Naive thymus-derived CD4-positive, alpha-beta T cell (primary cell): Measurements from ENCODE around the gene SLC50A1. TPM values are rescaled to one million over a fixed set of nuclear protein-coding genes. Genes with fewer than 3 reads are reported as not detected.

Experiments used
- ATAC-seq: fragments of 150-1000 bp; cut with Tn5 transposase; 2 replicates; pipeline ENCODE4 v1.10.0; 2021; ENCODE audit warnings: mild to moderate bottlenecking, moderate library complexity
- CTCF ChIA-PET: fragments of 350-600 bp; sonication (Branson Sonifier 250); formaldehyde crosslinking; loops from one replicate; lab custom pipeline; 2021; ENCODE audit warnings: antibody characterized with exemption; lab: Charles Lee
- POLR2A ChIA-PET: fragments of 350-600 bp; sonication (Branson Sonifier 250); formaldehyde crosslinking; loops from one replicate; lab custom pipeline; 2021; ENCODE audit warnings: antibody characterized with exemption, inconsistent platforms; lab: Charles Lee
- DNase-seq, 9 donors: peaks; one replicate each; pipeline versions ENCODE4 v3.0.0 to v3.0.0-alpha.2; 2020 to 2022; ENCODE audit warnings: mixed read lengths in 1 of 9
- H3K27ac ChIP-seq: one replicate; pipeline ENCODE4 v1.7.0; 2013; ENCODE audit warnings: mild to moderate bottlenecking, low read depth, low read length, moderate library complexity
- H3K27me3 ChIP-seq, 2 donors: one replicate each; pipeline ENCODE4 v1.7.0; 2013; ENCODE audit warnings: low read length in 2 of 2, mild to moderate bottlenecking in 2 of 2, moderate library complexity in 2 of 2; ENCODE audit not compliant: control insufficient read depth in 2 of 2, insufficient read depth in 2 of 2
- H3K36me3 ChIP-seq, 3 experiments: 1 replicate in 2 of 3; 2 replicates in 1 of 3; pipeline ENCODE4 v1.7.0; 2013; ENCODE audit warnings: low read length in 3 of 3, mild to moderate bottlenecking in 3 of 3, moderate library complexity in 1 of 3; ENCODE audit not compliant: insufficient read depth in 3 of 3, control insufficient read depth in 2 of 3
- H3K4me1 ChIP-seq, 2 donors: one replicate each; pipeline ENCODE4 v1.7.0; 2013; ENCODE audit warnings: low read length in 2 of 2, mild to moderate bottlenecking in 2 of 2, moderate library complexity in 1 of 2; ENCODE audit not compliant: control insufficient read depth in 2 of 2, insufficient read depth in 2 of 2
- H3K4me3 ChIP-seq: 2 replicates; pipeline ENCODE4 v1.7.0; 2013; ENCODE audit warnings: mild to moderate bottlenecking, low read length
- H3K9me3 ChIP-seq, 3 experiments: 1 replicate in 2 of 3; 2 replicates in 1 of 3; pipeline ENCODE4 v1.7.0; 2013; ENCODE audit warnings: low read length in 3 of 3; ENCODE audit not compliant: control insufficient read depth in 2 of 3
- H3K27ac Mint-ChIP-seq, 9 donors: one replicate each; pipeline ENCODE4 v1.8.0; 2020 to 2022; ENCODE audit warnings: mixed read lengths in 9 of 9, mild to moderate bottlenecking in 8 of 9, moderate library complexity in 5 of 9, inconsistent platforms in 2 of 9
- H3K27me3 Mint-ChIP-seq, 5 donors: one replicate each; pipeline ENCODE4 v1.8.0; 2021 to 2022; ENCODE audit warnings: mixed read lengths in 5 of 5, mild to moderate bottlenecking in 1 of 5
- H3K36me3 Mint-ChIP-seq, 5 donors: one replicate each; pipeline ENCODE4 v1.8.0; 2020 to 2022; ENCODE audit warnings: mixed read lengths in 5 of 5, mild to moderate bottlenecking in 3 of 5, inconsistent platforms in 1 of 5
- H3K4me1 Mint-ChIP-seq, 7 donors: one replicate each; pipeline ENCODE4 v1.8.0; 2020 to 2022; ENCODE audit warnings: mixed read lengths in 7 of 7, mild to moderate bottlenecking in 3 of 7, inconsistent platforms in 1 of 7
- H3K4me3 Mint-ChIP-seq, 10 donors: one replicate each; pipeline ENCODE4 v1.8.0; 2020 to 2022; ENCODE audit warnings: mild to moderate bottlenecking in 10 of 10, mixed read lengths in 10 of 10, moderate library complexity in 6 of 10, inconsistent platforms in 2 of 10
- H3K9me3 Mint-ChIP-seq, 11 donors: one replicate each; pipeline ENCODE4 v1.8.0; 2020 to 2022; ENCODE audit warnings: mixed read lengths in 11 of 11, mild to moderate bottlenecking in 4 of 11, inconsistent platforms in 1 of 11, moderate library complexity in 1 of 11
- intact Hi-C, 2 donors: fragments of 100-400 bp; cut with micrococcal nuclease; formaldehyde crosslinking; loops; one replicate each; pipeline ENCODE4 v1.15.1; 2023
- polyA plus RNA-seq, 2 donors: library from polyadenylated mRNA; unstranded; fragments of 300-500 nt; fragmentation: Illumina TruSeq; gene quantifications; one replicate each; pipeline ENCODE4 v1.2.3, GENCODE V29; 2021
- total RNA-seq, 6 experiments: library from RNA in 5 of 6; stranded (reverse) in 5 of 6; gene quantifications; 1 replicate in 5 of 6; 2 replicates in 1 of 6; pipeline ENCODE4 v1.2.3 and lab custom pipeline; 2021 to 2026

Gene SLC50A1
- total and polyA plus RNA-seq, 7 experiments from 2014 or later = 21.1 to 64.8 (median 26.6) TPM

DNA sequence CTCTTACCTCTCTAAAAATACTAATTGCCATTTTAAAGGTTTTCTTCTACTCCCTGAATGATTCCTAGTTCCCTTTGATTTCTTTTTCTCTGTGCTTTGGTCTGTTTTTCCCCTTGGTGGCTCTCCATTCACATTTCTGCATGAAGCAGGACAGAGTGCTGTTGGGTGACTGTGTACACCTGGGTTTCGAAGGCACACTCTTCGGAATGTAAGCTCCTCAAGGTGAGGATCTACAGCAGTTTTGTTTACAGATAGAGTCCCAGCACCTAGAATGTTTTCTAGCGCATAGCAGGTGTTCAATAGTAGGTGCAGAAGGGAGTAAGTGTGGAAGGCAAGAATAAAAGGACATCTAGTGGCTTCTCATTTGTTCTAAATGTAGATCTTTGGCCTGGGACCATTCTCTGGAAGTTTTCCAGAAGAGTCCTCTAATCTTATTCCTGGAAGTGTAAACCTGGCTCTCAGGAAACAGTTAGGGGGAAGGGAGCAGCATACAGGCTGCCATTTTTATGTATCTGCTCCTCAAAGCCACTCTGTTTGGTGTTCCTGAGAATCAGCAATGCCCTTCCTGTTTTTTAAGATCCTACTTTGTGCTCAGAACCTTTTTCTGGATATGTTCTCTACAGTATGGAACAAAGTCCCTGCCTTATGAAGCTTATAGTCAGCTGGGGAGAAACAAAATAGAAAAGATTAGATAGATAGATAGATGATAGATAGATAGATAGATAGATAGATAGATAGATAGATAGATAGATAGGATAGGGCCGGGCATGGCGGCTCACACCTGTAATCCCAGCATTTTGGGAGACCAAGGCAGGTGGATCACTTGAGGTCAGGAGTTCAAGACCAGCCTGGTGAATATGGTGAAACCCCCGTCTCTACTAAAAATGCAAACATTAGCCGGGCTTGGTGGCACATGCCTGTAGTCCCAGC lies 30.8 kb upstream of the SLC50A1 start:
- no peaks in the 10 kb centered on the region for H3K9me3 ChIP-seq
- no peaks in the 10 kb centered on the region for H3K36me3 Mint-ChIP-seq
- no peaks in the 10 kb centered on the region for H3K27me3 ChIP-seq
- no peak for ATAC-seq
- H3K4me3 Mint-ChIP-seq = peak overlapping the region in 1 of 10 donors; percentile 25
- no peaks in the 10 kb centered on the region for H3K36me3 ChIP-seq
- ChIA-PET POLR2A (no interaction called here), CTCF (no interaction called here)
- H3K4me3 ChIP-seq = no peak overlapping the region
- peaks cover 0 to 7% (median 0%) of the 10 kb centered on the region in 7 donors for H3K4me1 Mint-ChIP-seq
- H3K27ac Mint-ChIP-seq = no peak overlapping the region
- H3K9me3 Mint-ChIP-seq = no peaks in the 10 kb centered on the region
- DNase-seq = no peak
- intact Hi-C loops = no loop called here
- H3K27ac ChIP-seq = no peak overlapping the region
- peaks cover 0 to 39% (median 0%) of the 10 kb centered on the region in 5 donors for H3K27me3 Mint-ChIP-seq
- no peaks in the 10 kb centered on the region for H3K4me1 ChIP-seq

DNA sequence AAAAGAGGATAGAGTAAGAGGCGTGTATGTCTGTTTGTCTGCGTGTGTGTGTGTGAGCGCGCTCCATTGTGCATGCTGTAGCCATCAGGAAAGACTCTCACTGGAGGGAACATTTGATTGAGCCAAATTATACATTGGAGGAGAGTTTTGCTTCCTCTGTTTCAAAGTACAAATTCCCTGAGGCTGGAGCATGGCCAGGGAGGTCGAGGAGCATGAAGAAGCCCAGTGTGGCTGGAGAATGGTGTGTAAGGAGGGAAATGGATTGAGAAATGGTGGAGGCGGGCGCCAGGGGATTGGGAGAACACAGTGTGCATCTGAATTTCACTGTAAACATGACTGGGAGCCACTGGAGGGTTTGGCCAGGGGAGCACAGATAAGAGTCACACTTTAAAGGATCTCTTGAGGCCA lies 30.0 kb upstream of the SLC50A1 start:
- peaks cover 0 to 7% (median 0%) of the 10 kb centered on the region in 7 donors for H3K4me1 Mint-ChIP-seq
- POLR2A ChIA-PET = interaction anchor here (0.6 kb wide), 1 partner anchor 62 kb away, joined by 3 read pairs; no protein-coding TSS in a partner anchor
- H3K27ac Mint-ChIP-seq = no peak overlapping the region
- H3K4me1 ChIP-seq = no peaks in the 10 kb centered on the region
- no peaks in the 10 kb centered on the region for H3K9me3 ChIP-seq
- DNase-seq (no peak), ATAC-seq (no peak)
- no peaks in the 10 kb centered on the region for H3K27me3 ChIP-seq
- intact Hi-C loops = no loop called here
- H3K4me3 ChIP-seq = no peak overlapping the region
- no peak overlapping the region for H3K4me3 Mint-ChIP-seq
- peaks cover 0 to 39% (median 0%) of the 10 kb centered on the region in 5 donors for H3K27me3 Mint-ChIP-seq
- CTCF ChIA-PET = no interaction called here
- no peak overlapping the region for H3K27ac ChIP-seq
- H3K36me3 ChIP-seq = no peaks in the 10 kb centered on the region
- H3K36me3 Mint-ChIP-seq = no peaks in the 10 kb centered on the region
- H3K9me3 Mint-ChIP-seq = no peaks in the 10 kb centered on the region

- no peak for ATAC-seq
- H3K27ac ChIP-seq = no peak overlapping the region
- H3K9me3 Mint-ChIP-seq = no peaks in the 10 kb centered on the region
- no peak overlapping the region for H3K4me3 Mint-ChIP-seq
- peaks cover 0 to 37% (median 0%) of the 10 kb centered on the region in 5 donors for H3K27me3 Mint-ChIP-seq
- H3K27me3 ChIP-seq = no peaks in the 10 kb centered on the region
- no peak overlapping the region for H3K4me3 ChIP-seq
- CTCF ChIA-PET = interaction anchor here (1.4 kb wide), 1 partner anchor 16 kb away, joined by 4 read pairs; no protein-coding TSS in a partner anchor
- intact Hi-C loops = no loop called here
- H3K36me3 ChIP-seq = no peaks in the 10 kb centered on the region
- POLR2A ChIA-PET = no interaction called here
- no peaks in the 10 kb centered on the region for H3K9me3 ChIP-seq
- no peaks in the 10 kb centered on the region for H3K4me1 ChIP-seq
- H3K27ac Mint-ChIP-seq = no peak overlapping the region
- H3K36me3 Mint-ChIP-seq = no peaks in the 10 kb centered on the region
- H3K4me1 Mint-ChIP-seq = peaks cover 0 to 2% (median 0%) of the 10 kb centered on the region in 7 donors
- DNase-seq = no peak
Observed at GRCh38 chr1:155106862-155107261, 28.8 kb upstream of the SLC50A1 start.

DNA sequence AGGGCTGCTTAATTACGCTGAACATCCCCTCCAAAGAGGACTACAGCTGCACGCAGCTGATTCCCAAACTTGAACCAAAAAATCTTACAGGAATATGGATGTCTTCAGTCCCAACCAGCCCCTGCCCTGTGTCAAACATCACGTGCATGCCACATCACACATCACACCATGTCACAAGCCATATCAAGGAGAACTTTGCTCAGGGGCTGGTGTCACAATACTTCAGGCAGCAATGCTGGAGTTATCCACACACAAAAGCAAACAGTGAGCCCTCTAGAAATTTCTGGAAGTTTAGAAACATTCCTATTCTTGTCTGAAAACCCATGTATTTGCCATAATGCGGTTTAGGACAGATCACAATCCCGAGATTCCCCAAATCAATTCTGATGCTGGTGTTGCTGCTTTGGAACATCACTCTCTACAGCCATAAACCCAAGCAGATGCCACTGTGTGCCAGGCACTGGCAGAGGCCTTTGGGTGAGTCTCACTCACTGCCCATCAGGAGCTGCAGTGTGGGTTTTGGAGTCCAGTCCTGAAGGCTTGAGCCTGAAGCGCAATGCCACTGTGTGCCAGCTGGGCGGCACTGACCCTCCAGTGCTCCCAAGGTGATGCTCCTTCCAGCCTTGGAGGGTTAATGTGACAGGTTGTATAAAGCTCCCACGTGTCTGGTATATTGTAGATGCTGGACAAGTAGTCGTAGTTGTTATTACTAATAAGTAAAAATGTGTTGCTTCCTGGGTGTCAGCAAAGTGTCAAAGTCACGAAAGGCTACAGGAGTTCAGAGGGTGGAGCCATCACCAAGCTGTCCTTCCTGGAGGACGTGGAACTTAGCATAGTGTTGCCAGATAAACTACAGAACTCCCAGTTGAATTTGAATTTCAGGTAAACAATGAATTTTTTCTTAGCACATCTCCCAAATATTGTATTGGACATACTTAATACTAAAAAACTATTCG lies 28.1 kb upstream of the SLC50A1 start:
- no peaks in the 10 kb centered on the region for H3K4me1 ChIP-seq
- H3K27me3 Mint-ChIP-seq = peaks cover 0 to 32% (median 0%) of the 10 kb centered on the region in 5 donors
- H3K4me1 Mint-ChIP-seq = peaks cover 0 to 2% (median 0%) of the 10 kb centered on the region in 7 donors
- H3K4me3 ChIP-seq = no peak overlapping the region
- no peak for ATAC-seq
- no peaks in the 10 kb centered on the region for H3K36me3 ChIP-seq
- no peaks in the 10 kb centered on the region for H3K9me3 Mint-ChIP-seq
- DNase-seq = no peak
- H3K4me3 Mint-ChIP-seq = no peak overlapping the region
- ChIA-PET POLR2A (interaction anchor here (0.6 kb wide), 2 partner anchors 518 to 682 kb away, joined by 3 read pairs; no protein-coding TSS in a partner anchor), CTCF (interaction anchor here (1.4 kb wide), 1 partner anchor 16 kb away, joined by 4 read pairs; no protein-coding TSS in a partner anchor)
- H3K27ac ChIP-seq = no peak overlapping the region
- intact Hi-C loops = no loop called here
- H3K9me3 ChIP-seq = no peaks in the 10 kb centered on the region
- H3K36me3 Mint-ChIP-seq = no peaks in the 10 kb centered on the region
- no peaks in the 10 kb centered on the region for H3K27me3 ChIP-seq
- H3K27ac Mint-ChIP-seq = peak overlapping the region in 1 of 9 donors; percentile 41

GRCh38 chr1:155108296-155108695 lies 27.4 kb upstream of the SLC50A1 start:
- no peak overlapping the region for H3K27ac Mint-ChIP-seq
- DNase-seq (no peak), ATAC-seq (no peak)
- H3K4me1 Mint-ChIP-seq = peaks cover 0 to 2% (median 0%) of the 10 kb centered on the region in 7 donors
- intact Hi-C loops = no loop called here
- H3K4me3 ChIP-seq = no peak overlapping the region
- no peaks in the 10 kb centered on the region for H3K36me3 Mint-ChIP-seq
- peaks cover 0 to 32% (median 0%) of the 10 kb centered on the region in 5 donors for H3K27me3 Mint-ChIP-seq
- H3K27ac ChIP-seq = no peak overlapping the region
- no peaks in the 10 kb centered on the region for H3K9me3 ChIP-seq
- ChIA-PET CTCF (no interaction called here), POLR2A (no interaction called here)
- no peaks in the 10 kb centered on the region for H3K36me3 ChIP-seq
- H3K4me3 Mint-ChIP-seq = no peak overlapping the region
- H3K9me3 Mint-ChIP-seq = no peaks in the 10 kb centered on the region
- H3K4me1 ChIP-seq = no peaks in the 10 kb centered on the region
- no peaks in the 10 kb centered on the region for H3K27me3 ChIP-seq

DNA sequence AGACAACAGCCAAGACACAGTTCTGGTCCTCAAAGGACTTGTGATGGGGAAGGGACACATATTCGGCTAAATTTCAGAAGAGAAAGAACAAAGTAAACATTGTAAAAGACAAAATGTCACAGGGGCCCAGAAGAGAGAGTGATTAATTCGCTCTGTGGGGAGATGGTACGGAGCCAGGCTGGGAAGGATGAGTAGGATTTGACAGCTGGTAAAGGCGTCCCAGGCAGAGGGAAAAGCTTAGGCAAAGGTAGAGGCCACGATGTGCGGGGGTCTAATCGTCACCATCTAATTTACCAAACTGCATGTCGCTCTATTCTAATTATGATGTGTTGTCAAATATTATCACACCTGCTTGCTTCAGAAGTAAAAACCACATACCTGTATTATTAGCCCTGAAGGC lies 25.3 kb upstream of the SLC50A1 start:
- H3K9me3 ChIP-seq = no peaks in the 10 kb centered on the region
- H3K4me1 ChIP-seq = no peaks in the 10 kb centered on the region
- no peaks in the 10 kb centered on the region for H3K36me3 ChIP-seq
- DNase-seq = no peak
- CTCF ChIA-PET = no interaction called here
- POLR2A ChIA-PET = no interaction called here
- H3K27me3 Mint-ChIP-seq = peaks cover 0 to 24% (median 0%) of the 10 kb centered on the region in 5 donors
- H3K4me3 Mint-ChIP-seq = no peak overlapping the region
- no peak overlapping the region for H3K27ac Mint-ChIP-seq
- H3K4me3 ChIP-seq = no peak overlapping the region
- H3K4me1 Mint-ChIP-seq = peaks cover 0 to 2% (median 0%) of the 10 kb centered on the region in 7 donors
- no peaks in the 10 kb centered on the region for H3K9me3 Mint-ChIP-seq
- no peak for ATAC-seq
- no peaks in the 10 kb centered on the region for H3K27me3 ChIP-seq
- intact Hi-C loops = no loop called here
- no peaks in the 10 kb centered on the region for H3K36me3 Mint-ChIP-seq
- no peak overlapping the region for H3K27ac ChIP-seq
